ENCODE results near the gene FHIP1B.

DNA sequence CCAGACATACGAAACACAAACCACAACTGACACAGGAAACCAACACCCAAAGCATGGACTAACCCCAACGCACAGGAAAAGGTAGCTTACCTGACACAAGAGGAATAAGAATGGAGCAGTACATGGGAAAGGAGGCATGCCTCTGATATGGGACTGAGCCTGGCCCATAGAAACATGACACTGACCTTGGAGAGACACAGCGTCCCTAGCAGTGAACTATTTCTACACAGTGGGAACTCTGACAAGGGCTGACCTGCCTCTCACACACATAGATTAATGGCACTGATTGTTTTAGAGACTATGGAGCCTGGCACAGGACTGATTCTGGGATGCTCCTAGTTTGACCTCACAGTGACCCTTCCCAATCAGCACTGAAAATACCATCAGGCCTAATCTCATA lies 37.2 kb upstream of the FHIP1B start:
- TF ChIP-seq, protein P1, sequence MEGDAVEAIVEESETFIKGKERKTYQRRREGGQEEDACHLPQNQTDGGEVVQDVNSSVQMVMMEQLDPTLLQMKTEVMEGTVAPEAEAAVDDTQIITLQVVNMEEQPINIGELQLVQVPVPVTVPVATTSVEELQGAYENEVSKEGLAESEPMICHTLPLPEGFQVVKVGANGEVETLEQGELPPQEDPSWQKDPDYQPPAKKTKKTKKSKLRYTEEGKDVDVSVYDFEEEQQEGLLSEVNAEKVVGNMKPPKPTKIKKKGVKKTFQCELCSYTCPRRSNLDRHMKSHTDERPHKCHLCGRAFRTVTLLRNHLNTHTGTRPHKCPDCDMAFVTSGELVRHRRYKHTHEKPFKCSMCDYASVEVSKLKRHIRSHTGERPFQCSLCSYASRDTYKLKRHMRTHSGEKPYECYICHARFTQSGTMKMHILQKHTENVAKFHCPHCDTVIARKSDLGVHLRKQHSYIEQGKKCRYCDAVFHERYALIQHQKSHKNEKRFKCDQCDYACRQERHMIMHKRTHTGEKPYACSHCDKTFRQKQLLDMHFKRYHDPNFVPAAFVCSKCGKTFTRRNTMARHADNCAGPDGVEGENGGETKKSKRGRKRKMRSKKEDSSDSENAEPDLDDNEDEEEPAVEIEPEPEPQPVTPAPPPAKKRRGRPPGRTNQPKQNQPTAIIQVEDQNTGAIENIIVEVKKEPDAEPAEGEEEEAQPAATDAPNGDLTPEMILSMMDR (IDR thresholded peaks at IDR 0.05): no peak
- TF ChIP-seq POLR2A (IDR thresholded peaks at IDR 0.05): no peak

Data from heart left ventricle (tissue), 13 donors.